Fibroblast of pulmonary artery (primary cell): ENCODE data around the gene POC1B.

ENCODE experiments used
- DNase-seq: peaks from one replicate; pipeline ENCODE4 v3.0.0-alpha.2; 2010; ENCODE audit warnings: low read depth
- H3K4me3 ChIP-seq: replicated peaks from 2 replicates; pipeline ENCODE4 v1.5.1; 2011; ENCODE audit warnings: low read depth, mild to moderate bottlenecking, control low read depth, low read length, moderate library complexity
- TF ChIP-seq, protein P1 (sequence below): IDR thresholded peaks from 2 replicates; pipeline ENCODE4 v1.5.1; 2011; ENCODE audit warnings: mild to moderate bottlenecking, control low read depth, low read length, inconsistent platforms; ENCODE audit errors: missing control alignments

POC1B gene

GRCh38 chr12:89476904-89477595 lies 48.8 kb downstream of the POC1B start:
- H3K4me3 ChIP-seq = no peak overlapping the region
- TF ChIP-seq, protein P1, sequence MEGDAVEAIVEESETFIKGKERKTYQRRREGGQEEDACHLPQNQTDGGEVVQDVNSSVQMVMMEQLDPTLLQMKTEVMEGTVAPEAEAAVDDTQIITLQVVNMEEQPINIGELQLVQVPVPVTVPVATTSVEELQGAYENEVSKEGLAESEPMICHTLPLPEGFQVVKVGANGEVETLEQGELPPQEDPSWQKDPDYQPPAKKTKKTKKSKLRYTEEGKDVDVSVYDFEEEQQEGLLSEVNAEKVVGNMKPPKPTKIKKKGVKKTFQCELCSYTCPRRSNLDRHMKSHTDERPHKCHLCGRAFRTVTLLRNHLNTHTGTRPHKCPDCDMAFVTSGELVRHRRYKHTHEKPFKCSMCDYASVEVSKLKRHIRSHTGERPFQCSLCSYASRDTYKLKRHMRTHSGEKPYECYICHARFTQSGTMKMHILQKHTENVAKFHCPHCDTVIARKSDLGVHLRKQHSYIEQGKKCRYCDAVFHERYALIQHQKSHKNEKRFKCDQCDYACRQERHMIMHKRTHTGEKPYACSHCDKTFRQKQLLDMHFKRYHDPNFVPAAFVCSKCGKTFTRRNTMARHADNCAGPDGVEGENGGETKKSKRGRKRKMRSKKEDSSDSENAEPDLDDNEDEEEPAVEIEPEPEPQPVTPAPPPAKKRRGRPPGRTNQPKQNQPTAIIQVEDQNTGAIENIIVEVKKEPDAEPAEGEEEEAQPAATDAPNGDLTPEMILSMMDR = no peak
- DNase-seq = no peak

DNA sequence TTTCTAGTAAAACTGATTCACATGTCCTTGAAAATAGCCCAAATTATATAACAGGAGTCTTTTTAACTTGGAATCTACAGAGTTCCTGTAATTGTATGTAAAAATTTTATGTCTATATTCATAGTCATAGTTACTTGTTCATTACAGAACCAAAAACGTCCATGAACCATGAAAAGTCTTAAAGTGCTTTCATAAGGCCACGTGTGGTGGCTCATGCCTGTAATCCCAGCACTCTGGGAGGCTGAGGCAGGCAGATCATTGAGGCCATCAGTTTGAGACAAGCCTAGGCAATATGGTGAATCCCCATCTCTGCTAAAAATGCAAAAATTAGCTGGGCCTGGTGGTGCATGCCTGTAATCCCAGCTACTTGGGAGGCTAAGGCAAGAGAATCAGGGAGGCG lies 49.6 kb downstream of the POC1B start:
- DNase-seq = no peak

DNA sequence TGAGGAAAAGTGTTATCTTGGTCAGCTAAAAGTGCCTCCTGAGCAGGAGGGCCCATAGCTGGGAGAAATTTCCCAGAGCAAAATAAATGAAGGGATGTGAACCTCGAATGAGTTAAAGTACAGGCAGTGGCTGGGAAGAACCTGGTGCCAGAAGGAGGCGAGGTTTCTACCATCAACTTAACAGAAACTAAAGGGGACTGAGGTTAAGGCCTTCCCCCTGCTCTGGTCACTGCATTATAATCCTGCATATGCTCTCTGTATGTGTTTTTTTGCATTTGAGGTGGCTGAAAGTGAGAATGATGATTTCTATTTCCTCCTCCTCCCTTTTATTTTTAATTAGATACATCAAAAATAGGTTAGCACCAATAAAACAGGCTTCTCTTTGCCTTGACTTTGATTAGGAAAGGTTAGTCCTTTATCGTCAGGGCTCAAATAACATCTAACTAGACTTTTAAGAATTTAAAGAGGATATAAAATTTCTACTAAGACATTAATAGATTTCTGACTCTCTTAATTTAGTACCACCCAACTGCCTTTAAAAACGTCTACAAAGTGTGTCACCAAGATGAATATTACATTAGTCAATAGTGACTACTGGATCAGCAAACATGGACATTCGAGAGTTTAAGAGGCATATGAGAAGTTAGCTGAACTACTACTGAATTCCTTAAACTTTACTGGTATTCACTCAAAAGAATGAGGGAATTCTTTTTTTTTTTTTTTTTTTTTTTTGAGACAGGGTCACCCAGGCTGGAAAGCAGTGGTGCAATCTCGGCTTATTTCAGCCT lies 50.5 kb downstream of the POC1B start:
- no peak for DNase-seq
- H3K4me3 ChIP-seq = no peak overlapping the region
- TF ChIP-seq, protein P1 = no peak

More for the DNA sequence above, 49.6 kb downstream of the POC1B start:
- TF ChIP-seq, protein P1 = no peak
- H3K4me3 ChIP-seq = no peak overlapping the region

DNA sequence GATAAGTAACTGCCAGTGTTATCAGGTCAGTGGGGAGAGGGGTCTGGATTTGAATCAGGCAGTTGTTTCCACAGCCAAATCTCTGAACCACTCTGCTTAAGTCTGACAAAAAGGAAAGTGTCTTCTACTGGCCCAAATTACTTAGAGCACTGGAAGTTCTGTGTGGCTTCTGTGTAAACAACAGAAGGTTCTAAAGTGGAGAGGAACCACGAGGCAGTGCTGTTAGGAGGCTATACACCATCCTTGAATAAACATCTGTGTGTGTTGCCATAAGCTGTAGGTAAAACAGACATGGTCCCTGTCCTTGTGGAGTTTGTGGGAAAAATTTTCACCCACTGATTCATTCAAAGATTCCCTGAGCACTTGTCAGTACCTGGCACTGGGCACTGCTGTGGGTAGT lies 51.2 kb downstream of the POC1B start:
- no peak overlapping the region for H3K4me3 ChIP-seq
- no peak for DNase-seq
- TF ChIP-seq, protein P1 = no peak

- TF ChIP-seq, protein P1 = no peak
- peak; percentile 47 for DNase-seq
- no peak overlapping the region for H3K4me3 ChIP-seq
Measured at GRCh38 chr12:89472508-89472907, 53.3 kb downstream of the POC1B start.

- no peak overlapping the region for H3K4me3 ChIP-seq
- peak; percentile 77 for DNase-seq
- TF ChIP-seq, protein P1 = peak; percentile 73
Measured at GRCh38 chr12:89470741-89471509, 54.9 kb downstream of the POC1B start.
